ENCODE data around the gene IL36G. TPM values are rescaled to one million over a fixed set of nuclear protein-coding genes. Genes with fewer than 3 reads are reported as not detected.
"Not testable (repeated sequence)": the region's sequence is repeated elsewhere in the genome, so short reads cannot be mapped to it uniquely, and the experiment has no call there.

IL36G gene
- not detected in 2 replicates for total RNA-seq
- not detected in 2 replicates for polyA plus RNA-seq
- not detected in 2 replicates for polyA plus RNA-seq (2012)
- not detected in 2 replicates for polyA minus RNA-seq (ENCODE audit: low replicate concordance)

- H4K20me1 ChIP-seq (ENCODE audit: control insufficient read depth, extremely low read depth, insufficient read depth, low read length): no peaks in the 10 kb centered on the region
- no peak for TF ChIP-seq EZH2 (IDR thresholded peaks at IDR 0.05; ENCODE audit: low read length, missing control alignments)
- TF ChIP-seq CTCF (conservative IDR thresholded peaks at IDR 0.05 in 1 of 2, IDR thresholded peaks at IDR 0.05 in 1 of 2; ENCODE audit: low read depth in 1 of 2, low read length in 2 of 2): no peak
- H2AFZ ChIP-seq (ENCODE audit: low read length): no peak within 1 kb of the TSS
- H3K9ac ChIP-seq (ENCODE audit: insufficient read depth, low read length): no peak within 1 kb of the TSS
- H3K36me3 ChIP-seq (ENCODE audit: control insufficient read depth, insufficient read depth, low read length): no peaks in the 10 kb centered on the region
- no peak within 1 kb of the TSS for H3K27ac ChIP-seq (ENCODE audit: insufficient read depth, low read length)
- H3K4me2 ChIP-seq (ENCODE audit: extremely low read depth, insufficient read depth, low read length): no peak within 1 kb of the TSS
- no peak within 1 kb of the TSS for H3K4me3 ChIP-seq (replicated peaks in 1 of 4; ENCODE audit: control extremely low read depth in 1 of 4, insufficient read depth in 1 of 4, low read depth in 3 of 4, low read length in 4 of 4)
- H3K27me3 ChIP-seq (ENCODE audit: control insufficient read depth, insufficient read depth, low read length): peaks cover 6% of the 10 kb centered on the region
- no peak for DNase-seq (ENCODE audit: low read depth in 2 of 2)
- no peaks in the 10 kb centered on the region for H3K79me2 ChIP-seq (ENCODE audit: control insufficient read depth, insufficient read depth, low read length)
- no peaks in the 10 kb centered on the region for H3K9me3 ChIP-seq (ENCODE audit: control insufficient read depth, insufficient read depth, low read depth, low read length)
- no peaks in the 10 kb centered on the region for H3K4me1 ChIP-seq (ENCODE audit: control insufficient read depth, extremely low read depth, insufficient read depth, low read length)
These were observed at the start of gene IL36G for GRCh38 chr2:112977559-112978056. IL36G (plus strand) TSS chr2:112978006; CDS start chr2:112978639, 633 bp downstream.

GRCh38 chr2:112933261-112933660 is 44.5 kb upstream of the IL36G start:
- no peak overlapping the region for H3K4me3 ChIP-seq (replicated peaks in 1 of 4; ENCODE audit: control extremely low read depth in 1 of 4, insufficient read depth in 1 of 4, low read depth in 3 of 4, low read length in 4 of 4)

GRCh38 chr2:112934117-112934516 is 43.7 kb upstream of the IL36G start:
- not testable (repeated sequence) for H2AFZ ChIP-seq (ENCODE audit: low read length); H4K20me1 ChIP-seq (ENCODE audit: control insufficient read depth, extremely low read depth, insufficient read depth, low read length); H3K4me3 ChIP-seq (replicated peaks in 1 of 4; ENCODE audit: control extremely low read depth in 1 of 4, insufficient read depth in 1 of 4, low read depth in 3 of 4, low read length in 4 of 4); H3K27ac ChIP-seq (ENCODE audit: insufficient read depth, low read length); H3K9me3 ChIP-seq (ENCODE audit: control insufficient read depth, insufficient read depth, low read depth, low read length); H3K4me1 ChIP-seq (ENCODE audit: control insufficient read depth, extremely low read depth, insufficient read depth, low read length); DNase-seq (ENCODE audit: low read depth in 2 of 2); H3K27me3 ChIP-seq (ENCODE audit: control insufficient read depth, insufficient read depth, low read length); H3K36me3 ChIP-seq (ENCODE audit: control insufficient read depth, insufficient read depth, low read length); H3K9ac ChIP-seq (ENCODE audit: insufficient read depth, low read length); H3K4me2 ChIP-seq (ENCODE audit: extremely low read depth, insufficient read depth, low read length); H3K79me2 ChIP-seq (ENCODE audit: control insufficient read depth, insufficient read depth, low read length)

More at GRCh38 chr2:112933261-112933660, 44.5 kb upstream of the IL36G start:
- no peaks in the 10 kb centered on the region for H4K20me1 ChIP-seq (ENCODE audit: control insufficient read depth, extremely low read depth, insufficient read depth, low read length)
- no peaks in the 10 kb centered on the region for H3K79me2 ChIP-seq (ENCODE audit: control insufficient read depth, insufficient read depth, low read length)
- H3K27ac ChIP-seq (ENCODE audit: insufficient read depth, low read length): no peak overlapping the region
- no peak for DNase-seq (ENCODE audit: low read depth in 2 of 2)
- no peak overlapping the region for H2AFZ ChIP-seq (ENCODE audit: low read length)
- no peak overlapping the region for H3K4me2 ChIP-seq (ENCODE audit: extremely low read depth, insufficient read depth, low read length)
- no peaks in the 10 kb centered on the region for H3K9me3 ChIP-seq (ENCODE audit: control insufficient read depth, insufficient read depth, low read depth, low read length)
- H3K36me3 ChIP-seq (ENCODE audit: control insufficient read depth, insufficient read depth, low read length): no peaks in the 10 kb centered on the region
- H3K27me3 ChIP-seq (ENCODE audit: control insufficient read depth, insufficient read depth, low read length): no peaks in the 10 kb centered on the region
- H3K9ac ChIP-seq (ENCODE audit: insufficient read depth, low read length): no peak overlapping the region
- TF ChIP-seq CTCF (conservative IDR thresholded peaks at IDR 0.05 in 1 of 2, IDR thresholded peaks at IDR 0.05 in 1 of 2; ENCODE audit: low read depth in 1 of 2, low read length in 2 of 2) (no peak), EZH2 (IDR thresholded peaks at IDR 0.05; ENCODE audit: low read length, missing control alignments) (no peak)
- H3K4me1 ChIP-seq (ENCODE audit: control insufficient read depth, extremely low read depth, insufficient read depth, low read length): no peaks in the 10 kb centered on the region
